Stimulated activated naive B cell treated with anti-CD40 and anti-IgM and Interleukin-4, amounts not matched to agents 10 μg/mL and 1 μg/mL and 100 μg/mL, for 72 hours (primary cell): Measurements from ENCODE around the gene CIDEC.
A peak's percentile ranks its signal among the peaks of the same experiment; 100 is the strongest.
"Not testable (repeated sequence)": the region's sequence is repeated elsewhere in the genome, so short reads cannot be mapped to it uniquely, and the experiment has no call there.

ENCODE experiments used
- ATAC-seq, 2 donors: fragments of 150-1000 bp; cut with Tn5 transposase; replicated peaks; 2 replicates each; pipeline ENCODE4 v1.10.0; 2021; ENCODE audit warnings: moderate library complexity in 1 of 2
- DNase-seq: peaks from one replicate; pipeline ENCODE4 v3.0.0; 2021
- H3K27ac Mint-ChIP-seq: one replicate; pipeline ENCODE4 v1.8.0; 2022; ENCODE audit warnings: mild to moderate bottlenecking, mixed read lengths
- H3K27me3 Mint-ChIP-seq, 2 donors: one replicate each; pipeline ENCODE4 v1.8.0; 2022; ENCODE audit warnings: mixed read lengths in 2 of 2
- H3K36me3 Mint-ChIP-seq, 2 donors: one replicate each; pipeline ENCODE4 v1.8.0; 2022; ENCODE audit warnings: mixed read lengths in 2 of 2, mild to moderate bottlenecking in 1 of 2
- H3K4me1 Mint-ChIP-seq, 2 donors: one replicate each; pipeline ENCODE4 v1.8.0; 2022; ENCODE audit warnings: mixed read lengths in 2 of 2, mild to moderate bottlenecking in 1 of 2
- H3K4me3 Mint-ChIP-seq, 2 donors: one replicate each; pipeline ENCODE4 v1.8.0; 2022; ENCODE audit warnings: mild to moderate bottlenecking in 2 of 2, mixed read lengths in 2 of 2, moderate library complexity in 1 of 2
- H3K9me3 Mint-ChIP-seq, 2 donors: one replicate each; pipeline ENCODE4 v1.8.0; 2022; ENCODE audit warnings: mixed read lengths in 2 of 2, mild to moderate bottlenecking in 1 of 2

Gene CIDEC

GRCh38 chr3:9895715-9896114 lies 15.7 kb upstream of the CIDEC start:
- H3K9me3 Mint-ChIP-seq, ATAC-seq, H3K4me3 Mint-ChIP-seq, H3K27me3 Mint-ChIP-seq, DNase-seq, H3K27ac Mint-ChIP-seq: not testable (repeated sequence)
- Mint-ChIP-seq H3K36me3 (peaks cover 36 to 42% of the 10 kb centered on the region in 2 donors), H3K4me1 (peaks cover 41 to 56% of the 10 kb centered on the region in 2 donors)

DNA sequence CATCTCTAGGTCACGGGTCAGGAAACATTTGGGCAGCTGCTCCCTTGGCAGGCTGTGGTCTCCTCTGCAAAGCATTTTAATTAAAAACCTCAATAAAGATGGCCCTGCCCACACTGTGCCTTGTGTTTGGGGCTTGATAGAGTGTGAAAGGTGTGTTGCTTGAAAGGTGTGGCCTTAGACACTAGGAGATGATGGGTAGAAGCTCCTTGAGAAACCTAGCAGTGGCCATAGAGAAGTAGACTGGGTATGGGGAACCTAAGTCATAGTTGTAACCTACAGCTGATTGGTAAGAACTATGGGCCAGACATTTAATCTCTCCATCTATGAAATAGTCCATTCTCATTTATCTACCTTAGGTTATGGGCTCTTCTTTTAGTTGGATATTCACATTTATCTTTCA lies 13.7 kb upstream of the CIDEC start:
- ATAC-seq = no peak
- peaks cover 44 to 59% of the 10 kb centered on the region in 2 donors for H3K4me1 Mint-ChIP-seq

DNA sequence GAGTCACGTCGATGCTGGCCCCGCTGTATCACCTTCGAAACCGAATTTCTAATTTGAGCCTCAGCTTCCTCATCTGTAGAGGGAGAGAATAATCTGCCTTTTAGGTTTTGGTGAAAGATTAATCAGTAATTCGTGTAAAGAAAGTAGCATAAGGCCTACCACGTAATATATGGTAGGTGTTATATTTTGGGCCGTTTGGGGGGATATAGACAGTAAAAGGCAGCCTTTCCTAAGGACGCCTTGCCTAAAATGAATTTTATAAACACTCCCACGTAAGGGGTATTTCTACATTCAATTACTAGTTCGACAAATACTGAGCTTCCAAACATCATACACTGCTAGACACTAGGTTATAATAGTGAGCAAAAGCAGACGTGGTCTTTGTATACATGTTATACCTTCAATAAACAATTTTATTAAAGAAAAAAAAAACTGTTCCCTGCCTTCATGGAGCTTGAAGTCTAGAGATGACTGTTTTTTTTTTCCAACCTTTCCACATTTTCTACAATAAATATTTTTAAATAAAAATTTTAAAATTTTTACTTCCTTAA lies 11.1 kb upstream of the CIDEC start:
- Mint-ChIP-seq H3K4me1 (peaks cover 33 to 45% of the 10 kb centered on the region in 2 donors), H3K27me3 (no peaks in the 10 kb centered on the region), H3K9me3 (peaks cover 5 to 7% of the 10 kb centered on the region in 2 donors), H3K4me3 (peak overlapping the region; percentile 98 to 99), H3K27ac (peak overlapping the region; percentile 100), H3K36me3 (peaks cover 34 to 37% of the 10 kb centered on the region in 2 donors)
- DNase-seq (no peak), ATAC-seq (no peak)

More for the DNA sequence above, 13.7 kb upstream of the CIDEC start:
- H3K36me3 Mint-ChIP-seq = peaks cover 38 to 42% of the 10 kb centered on the region in 2 donors
- no peaks in the 10 kb centered on the region for H3K27me3 Mint-ChIP-seq
- H3K9me3 Mint-ChIP-seq = peaks cover 5 to 7% of the 10 kb centered on the region in 2 donors
- peak overlapping the region; percentile 76 for H3K27ac Mint-ChIP-seq
- no peak overlapping the region for H3K4me3 Mint-ChIP-seq
- no peak for DNase-seq

- peak; percentile 85 to 87 for ATAC-seq
- peak within 1 kb of the TSS; percentile 98 to 99 for H3K4me3 Mint-ChIP-seq
- peak within 1 kb of the TSS; percentile 100 for H3K27ac Mint-ChIP-seq
- peak; percentile 84 for DNase-seq
- H3K4me1 Mint-ChIP-seq = peaks cover 32 to 40% of the 10 kb centered on the region in 2 donors
- H3K9me3 Mint-ChIP-seq = peaks cover 5 to 7% of the 10 kb centered on the region in 2 donors
- H3K27me3 Mint-ChIP-seq = no peaks in the 10 kb centered on the region
- H3K36me3 Mint-ChIP-seq = peaks cover 30 to 34% of the 10 kb centered on the region in 2 donors
Measured at GRCh38 chr3:9890249-9891071, 10.4 kb upstream of the CIDEC start, which contains the start of gene JAGN1. Gene JAGN1, plus strand, starts transcription at chr3:9890610. Its CDS starts 113 bp downstream, at chr3:9890723.

DNA sequence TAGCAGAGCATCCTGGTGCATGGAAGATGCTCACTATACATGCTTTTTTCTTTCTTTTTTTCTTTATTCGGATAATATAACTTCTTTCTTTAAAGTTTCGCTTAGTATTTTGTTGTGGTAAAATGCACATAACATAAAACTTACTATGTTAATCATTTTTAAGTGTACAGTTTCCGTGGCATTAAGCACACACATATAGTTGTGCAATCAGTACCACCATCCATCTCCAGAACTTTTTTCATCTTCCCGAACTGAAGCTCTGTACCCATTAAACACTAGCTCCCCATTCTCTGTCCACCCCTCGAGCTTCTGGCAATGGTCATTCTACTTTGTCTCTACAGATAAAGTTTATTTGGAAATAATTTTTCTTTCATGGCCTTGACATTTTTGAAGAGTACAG lies 9.4 kb upstream of the CIDEC start:
- no peaks in the 10 kb centered on the region for H3K27me3 Mint-ChIP-seq
- peaks cover 2 to 3% of the 10 kb centered on the region in 2 donors for H3K9me3 Mint-ChIP-seq
- no peak overlapping the region for H3K27ac Mint-ChIP-seq
- no peak overlapping the region for H3K4me3 Mint-ChIP-seq
- ATAC-seq (no peak), DNase-seq (no peak)
- H3K36me3 Mint-ChIP-seq = peaks cover 24 to 28% of the 10 kb centered on the region in 2 donors
- peaks cover 26 to 32% of the 10 kb centered on the region in 2 donors for H3K4me1 Mint-ChIP-seq

- H3K9me3 Mint-ChIP-seq = peaks cover 2 to 3% of the 10 kb centered on the region in 2 donors
- H3K27me3 Mint-ChIP-seq = no peaks in the 10 kb centered on the region
- no peak overlapping the region for H3K27ac Mint-ChIP-seq
- H3K4me3 Mint-ChIP-seq = no peak overlapping the region
- ATAC-seq (no peak), DNase-seq (no peak)
- H3K4me1 Mint-ChIP-seq = peaks cover 18 to 25% of the 10 kb centered on the region in 2 donors
- H3K36me3 Mint-ChIP-seq = peaks cover 16 to 21% of the 10 kb centered on the region in 2 donors
Measured at GRCh38 chr3:9888540-9888939, 8.5 kb upstream of the CIDEC start.

GRCh38 chr3:9887480-9887879 lies 7.4 kb upstream of the CIDEC start:
- H3K4me3 Mint-ChIP-seq = no peak overlapping the region
- peaks cover 10 to 14% of the 10 kb centered on the region in 2 donors for H3K4me1 Mint-ChIP-seq
- ATAC-seq = no peak
- no peaks in the 10 kb centered on the region for H3K27me3 Mint-ChIP-seq
- DNase-seq = no peak
- no peak overlapping the region for H3K27ac Mint-ChIP-seq
- H3K9me3 Mint-ChIP-seq = peaks cover 2 to 3% of the 10 kb centered on the region in 2 donors
- peaks cover 8 to 12% of the 10 kb centered on the region in 2 donors for H3K36me3 Mint-ChIP-seq

DNA sequence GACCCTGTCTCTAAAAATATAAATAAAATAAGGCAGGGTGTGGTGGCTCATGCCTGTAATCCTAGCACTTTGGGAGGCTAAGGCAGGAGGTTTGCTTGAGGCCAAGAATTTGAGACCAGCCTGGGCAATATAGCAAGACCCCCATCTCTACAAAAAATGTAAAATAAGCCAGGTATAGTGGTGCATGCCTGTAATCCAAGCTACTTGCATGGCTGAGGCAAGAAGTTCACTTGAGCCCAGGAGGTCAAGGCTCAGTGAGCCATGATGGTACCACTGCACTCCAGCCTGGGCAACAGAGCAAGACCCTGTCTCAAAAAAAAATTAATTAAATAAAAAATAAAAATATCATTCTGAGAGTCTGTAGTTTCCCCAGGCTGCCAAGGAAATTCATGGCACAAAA lies 6.3 kb upstream of the CIDEC start:
- Mint-ChIP-seq H3K4me1 (peaks cover 5 to 9% of the 10 kb centered on the region in 2 donors), H3K27me3 (no peaks in the 10 kb centered on the region), H3K27ac (no peak overlapping the region), H3K36me3 (peaks cover 2 to 3% of the 10 kb centered on the region in 2 donors), H3K4me3 (no peak overlapping the region), H3K9me3 (no peaks in the 10 kb centered on the region)
- DNase-seq (no peak), ATAC-seq (no peak)

DNA sequence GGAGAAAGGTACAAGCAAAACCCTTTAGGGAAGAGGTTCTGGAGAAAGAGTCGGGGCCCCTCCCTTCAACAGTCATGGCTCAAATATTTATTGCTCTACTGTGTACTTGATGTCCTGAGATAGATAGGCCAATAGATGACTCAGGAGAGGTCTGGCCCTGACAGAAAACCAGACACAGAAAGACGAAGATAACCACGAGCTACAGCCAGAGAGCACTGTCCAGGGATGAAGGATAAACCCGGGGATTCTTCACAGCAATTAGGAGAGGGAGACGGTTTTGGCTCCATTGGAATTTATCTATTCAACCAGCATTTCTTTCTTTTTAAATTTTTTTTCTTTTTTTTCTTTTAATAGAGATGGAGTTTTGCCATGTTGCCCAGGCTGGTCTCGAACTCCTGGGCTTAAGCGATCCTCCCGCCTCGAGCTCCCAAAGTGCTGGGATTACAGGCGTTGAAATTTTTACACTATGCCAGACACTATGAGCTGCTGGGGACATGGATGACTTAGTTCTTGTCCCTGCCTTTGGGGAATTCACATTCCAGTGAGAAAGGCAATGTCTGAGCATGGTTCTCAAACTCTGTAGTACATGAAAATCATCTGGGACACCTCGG lies 4.6 kb upstream of the CIDEC start:
- Mint-ChIP-seq H3K36me3 (no peaks in the 10 kb centered on the region), H3K4me3 (no peak overlapping the region), H3K9me3 (no peaks in the 10 kb centered on the region), H3K27me3 (peaks cover 3% of the 10 kb centered on the region in 2 donors), H3K27ac (no peak overlapping the region), H3K4me1 (peaks cover 2% of the 10 kb centered on the region in 2 donors)
- ATAC-seq = no peak
- no peak for DNase-seq

- H3K27me3 Mint-ChIP-seq = peaks cover 4 to 6% of the 10 kb centered on the region in 2 donors
- no peak overlapping the region for H3K4me3 Mint-ChIP-seq
- no peaks in the 10 kb centered on the region for H3K36me3 Mint-ChIP-seq
- no peaks in the 10 kb centered on the region for H3K4me1 Mint-ChIP-seq
- DNase-seq (no peak), ATAC-seq (no peak)
- H3K27ac Mint-ChIP-seq = no peak overlapping the region
- no peaks in the 10 kb centered on the region for H3K9me3 Mint-ChIP-seq
Measured at GRCh38 chr3:9883706-9884554, 3.9 kb upstream of the CIDEC start.

DNA sequence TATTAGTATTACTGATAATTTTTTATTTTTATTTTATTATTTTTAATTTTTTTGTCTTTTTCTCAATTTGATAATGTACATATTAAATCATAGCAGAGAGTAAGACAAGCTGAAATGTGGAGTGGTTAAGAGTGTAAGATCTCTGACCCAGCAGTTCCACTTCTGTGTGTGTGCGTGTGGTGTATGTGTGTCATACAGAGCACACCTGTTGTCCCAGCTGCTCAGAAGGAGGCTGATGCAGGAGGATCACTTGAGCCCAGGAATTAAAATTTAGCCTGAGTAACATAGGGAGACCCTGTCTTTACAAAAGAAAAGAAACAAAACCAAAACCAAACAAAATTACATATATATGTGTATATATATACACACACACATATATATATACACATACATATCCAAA lies 1.4 kb upstream of the CIDEC start:
- ATAC-seq (no peak), DNase-seq (no peak)
- peaks cover 9 to 14% of the 10 kb centered on the region in 2 donors for H3K27me3 Mint-ChIP-seq
- H3K36me3 Mint-ChIP-seq = no peaks in the 10 kb centered on the region
- H3K4me1 Mint-ChIP-seq = no peaks in the 10 kb centered on the region
- H3K9me3 Mint-ChIP-seq = no peaks in the 10 kb centered on the region
- no peak overlapping the region for H3K27ac Mint-ChIP-seq
- H3K4me3 Mint-ChIP-seq = no peak overlapping the region

- no peak for DNase-seq
- no peaks in the 10 kb centered on the region for H3K36me3 Mint-ChIP-seq
- no peak overlapping the region for H3K27ac Mint-ChIP-seq
- no peak overlapping the region for H3K4me3 Mint-ChIP-seq
- no peaks in the 10 kb centered on the region for H3K4me1 Mint-ChIP-seq
- peaks cover 12 to 14% of the 10 kb centered on the region in 2 donors for H3K27me3 Mint-ChIP-seq
- no peaks in the 10 kb centered on the region for H3K9me3 Mint-ChIP-seq
- ATAC-seq = no peak
Measured at GRCh38 chr3:9878700-9879099, 1.4 kb downstream of the CIDEC start.

- Mint-ChIP-seq H3K4me3 (no peak overlapping the region), H3K36me3 (no peaks in the 10 kb centered on the region), H3K9me3 (no peaks in the 10 kb centered on the region), H3K27me3 (peaks cover 12 to 14% of the 10 kb centered on the region in 2 donors), H3K4me1 (no peaks in the 10 kb centered on the region), H3K27ac (no peak overlapping the region)
- ATAC-seq (no peak), DNase-seq (no peak)
Measured at GRCh38 chr3:9876991-9877390, 3.1 kb downstream of the CIDEC start.

DNA sequence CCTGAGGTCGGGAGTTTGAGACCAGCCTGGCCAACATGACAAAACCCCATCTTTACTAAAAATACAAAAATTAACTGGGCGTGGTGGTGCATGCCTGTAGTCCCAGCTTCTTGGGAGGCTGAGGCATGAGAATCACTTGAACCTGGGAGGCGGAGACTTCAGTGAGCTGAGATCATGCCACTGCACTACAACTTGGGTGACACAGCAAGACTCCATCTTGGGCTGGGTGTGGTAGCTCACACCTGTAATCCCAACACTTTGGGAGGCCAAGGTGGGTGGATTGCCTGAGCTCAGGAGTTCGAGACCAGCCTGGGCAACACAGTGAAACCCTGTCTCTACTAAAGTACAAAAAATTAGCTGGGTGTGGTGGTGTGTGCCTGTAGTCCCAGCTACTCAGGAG lies 3.8 kb downstream of the CIDEC start:
- H3K27me3 Mint-ChIP-seq = peaks cover 12 to 14% of the 10 kb centered on the region in 2 donors
- H3K9me3 Mint-ChIP-seq = not testable (repeated sequence)

More for the DNA sequence above, 3.8 kb downstream of the CIDEC start:
- not testable (repeated sequence) for ATAC-seq, DNase-seq, H3K36me3 Mint-ChIP-seq, H3K4me1 Mint-ChIP-seq, H3K4me3 Mint-ChIP-seq
- H3K27ac Mint-ChIP-seq = peak overlapping the region; percentile 10
